Stimulated activated naive CD8-positive, alpha-beta T cell treated with anti-CD3 and anti-CD28 coated beads, Interleukin-15, Interleukin-2, amounts not matched to agents 100 U/mL and 50 U/mL, for 24 hours (primary cell): ENCODE measurements around the gene ADGRD1.
"Not testable (repeated sequence)": the region's sequence is repeated elsewhere in the genome, so short reads cannot be mapped to it uniquely, and the experiment has no call there.

Experiments
- ATAC-seq: fragments of 150-1000 bp; cut with Tn5 transposase; one replicate; pipeline ENCODE4 v1.10.0; 2021
- DNase-seq: peaks from one replicate; pipeline ENCODE4 v3.0.0; 2021

The ADGRD1 gene

GRCh38 chr12:130937546-130937945 lies 16.2 kb upstream of the ADGRD1 start:
- not testable (repeated sequence) for ATAC-seq, DNase-seq

GRCh38 chr12:130938186-130938585 lies 15.5 kb upstream of the ADGRD1 start:
- DNase-seq: no peak
- ATAC-seq: no peak

DNA sequence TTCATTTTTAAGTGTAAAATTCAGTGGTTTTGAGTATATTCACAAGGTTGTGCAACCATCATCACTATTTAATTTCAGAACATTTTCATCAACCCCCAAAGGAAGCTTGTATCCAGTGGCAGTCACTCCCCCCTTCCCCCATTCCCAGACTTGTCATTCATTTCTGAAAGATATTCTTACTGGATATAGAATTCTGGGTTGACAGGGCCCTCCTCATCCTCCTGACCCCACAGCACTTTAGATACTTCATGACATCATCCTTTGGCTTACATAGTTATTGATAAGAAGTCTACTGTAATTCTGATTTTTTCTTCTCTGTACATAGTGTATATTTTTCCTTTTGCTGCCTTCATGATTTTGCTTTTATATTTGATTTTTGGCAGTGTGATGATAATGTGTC lies 8.8 kb upstream of the ADGRD1 start:
- ATAC-seq (no peak), DNase-seq (no peak)

- ATAC-seq: no peak
- no peak for DNase-seq
Measured at GRCh38 chr12:130945786-130946492, 7.8 kb upstream of the ADGRD1 start.

DNA sequence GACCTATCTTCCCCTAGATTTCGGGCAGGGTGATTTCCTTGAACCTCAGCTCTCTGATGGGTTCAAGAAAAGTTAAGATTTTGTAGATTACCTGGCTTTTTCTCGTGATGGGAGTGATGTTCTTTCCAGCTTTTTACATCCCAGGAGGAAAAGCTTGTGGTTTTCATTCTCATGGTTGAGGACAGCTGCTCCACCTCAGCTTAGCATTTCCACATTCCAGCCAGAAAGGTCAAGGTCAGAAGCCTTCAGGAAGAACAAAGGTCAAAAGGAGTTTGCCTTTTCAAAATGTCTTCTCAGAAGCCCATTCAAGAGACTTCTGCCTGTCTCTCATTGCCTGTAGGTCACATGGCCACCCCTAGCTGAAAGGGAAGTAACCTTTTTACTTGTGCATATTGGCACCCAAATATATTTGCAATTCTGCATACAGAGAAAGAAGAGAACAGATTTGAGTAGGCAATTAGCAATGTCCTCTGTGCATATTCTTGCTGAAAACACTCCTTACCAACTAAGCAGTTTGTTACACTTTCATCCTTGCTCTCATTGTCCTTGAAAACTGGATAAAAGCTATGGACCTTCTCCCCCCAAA lies 6.6 kb upstream of the ADGRD1 start:
- ATAC-seq (no peak), DNase-seq (no peak)

DNA sequence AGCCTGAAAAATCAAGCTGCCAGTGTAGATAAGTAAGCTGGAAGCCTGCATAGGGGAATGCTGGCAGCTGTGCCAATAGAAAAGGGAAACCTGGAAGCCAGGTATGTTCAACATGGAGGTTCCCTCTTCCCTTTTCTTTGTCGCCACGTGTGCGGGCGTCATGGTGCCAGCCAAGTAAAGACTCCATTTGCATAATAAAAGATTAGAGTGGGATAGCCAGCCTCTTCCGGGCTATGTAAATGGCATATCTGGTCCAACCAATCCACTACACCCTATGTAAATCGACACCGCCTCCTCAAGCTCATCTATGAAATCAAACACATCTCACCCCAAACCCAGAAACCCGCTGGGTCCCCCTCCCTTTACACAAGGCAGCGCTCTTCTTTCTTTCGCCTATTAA lies 5.6 kb upstream of the ADGRD1 start:
- ATAC-seq: no peak
- DNase-seq: no peak

GRCh38 chr12:130948751-130949150 lies 5.0 kb upstream of the ADGRD1 start:
- DNase-seq: no peak
- ATAC-seq: no peak

GRCh38 chr12:130949806-130950205 lies 3.9 kb upstream of the ADGRD1 start:
- DNase-seq: no peak
- ATAC-seq: no peak

- no peak for ATAC-seq
- no peak for DNase-seq
Measured at GRCh38 chr12:130951636-130952035, 2.1 kb upstream of the ADGRD1 start.

- DNase-seq (no peak), ATAC-seq (no peak)
Measured at GRCh38 chr12:130952171-130952954, 1.3 kb upstream of the ADGRD1 start.

DNA sequence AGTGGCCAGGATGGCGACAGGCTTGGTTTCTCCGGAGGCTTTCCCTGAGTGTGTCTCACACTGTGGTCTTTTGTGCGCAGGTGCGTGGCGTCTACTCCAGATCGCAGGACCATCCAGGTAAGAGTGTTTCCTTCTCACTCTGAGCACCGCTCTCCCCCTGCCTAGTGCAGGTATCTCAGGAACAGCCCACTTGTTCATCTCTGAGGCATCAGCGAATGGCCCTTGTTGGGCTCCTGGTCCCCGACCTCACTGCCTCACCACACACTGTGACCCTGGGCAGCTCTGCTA lies 781 bp downstream of the ADGRD1 start:
- no peak for ATAC-seq
- no peak for DNase-seq

GRCh38 chr12:130955238-130955816 lies 1.6 kb downstream of the ADGRD1 start:
- DNase-seq (no peak), ATAC-seq (no peak)

DNA sequence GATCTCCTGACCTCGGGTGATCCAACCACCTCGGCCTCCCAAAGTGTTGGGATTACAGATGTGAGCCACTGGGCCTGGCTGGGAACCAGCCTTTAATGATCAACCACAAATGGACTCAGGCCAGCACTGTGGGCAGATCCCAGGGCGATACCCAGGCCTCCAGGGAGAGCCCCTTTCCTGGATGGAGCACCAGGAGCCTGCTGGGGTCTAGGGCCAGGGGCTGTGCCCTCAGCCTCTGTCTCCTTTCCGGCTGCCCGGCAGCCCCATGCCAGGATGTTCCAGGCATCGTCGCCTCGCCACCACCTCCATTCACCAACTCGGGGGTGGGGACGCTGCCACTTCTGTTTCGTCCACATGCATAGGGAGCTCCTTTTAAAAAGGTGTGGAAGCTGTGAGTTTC lies 2.3 kb downstream of the ADGRD1 start:
- DNase-seq: no peak
- ATAC-seq: no peak

- no peak for DNase-seq
- ATAC-seq: no peak
Measured at GRCh38 chr12:130956456-130957303, 3.0 kb downstream of the ADGRD1 start.

- ATAC-seq (no peak), DNase-seq (no peak)
Measured at GRCh38 chr12:130957304-130957621, 3.6 kb downstream of the ADGRD1 start.

GRCh38 chr12:130958557-130959140 lies 4.9 kb downstream of the ADGRD1 start:
- ATAC-seq: no peak
- DNase-seq: no peak

DNA sequence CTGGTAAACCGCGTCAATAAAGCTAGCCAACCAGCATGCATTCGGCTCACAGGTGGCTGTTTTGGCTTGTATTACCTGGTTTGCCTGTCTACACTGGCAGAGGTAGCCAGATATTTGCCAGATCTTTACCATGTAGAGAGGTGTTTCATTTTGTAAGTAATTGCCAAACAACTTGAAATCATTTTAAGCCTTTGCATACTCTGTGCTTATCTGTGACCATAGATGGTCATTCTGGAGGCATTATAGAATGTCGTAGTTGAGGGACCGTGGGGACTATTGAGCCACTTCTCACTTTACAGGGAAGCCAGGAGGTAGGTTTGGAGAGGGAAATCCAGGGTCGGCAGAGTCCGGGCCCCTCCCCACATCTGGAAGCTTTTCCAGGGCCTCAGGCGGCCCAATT lies 5.9 kb downstream of the ADGRD1 start:
- ATAC-seq: no peak
- no peak for DNase-seq

DNA sequence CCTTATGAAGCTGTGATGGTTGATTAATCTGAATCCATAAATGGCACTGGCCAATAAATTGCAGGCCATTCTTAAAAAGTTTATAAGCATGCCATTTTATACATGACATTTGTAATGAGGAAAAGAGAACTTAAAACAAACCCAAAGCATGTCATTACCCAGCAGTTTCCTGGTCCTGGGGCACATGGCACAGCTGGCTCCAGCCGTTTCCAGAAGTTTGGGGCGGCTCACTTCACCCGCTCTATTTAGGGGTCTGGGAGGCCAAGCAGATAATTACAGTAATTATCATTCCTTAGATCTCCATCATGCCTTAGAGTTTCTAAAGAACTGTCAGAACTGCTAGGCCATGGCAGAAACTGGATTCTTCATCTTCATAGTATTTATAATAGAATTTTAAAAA lies 6.4 kb downstream of the ADGRD1 start:
- ATAC-seq (no peak), DNase-seq (no peak)

GRCh38 chr12:130960787-130961186 lies 7.1 kb downstream of the ADGRD1 start:
- no peak for ATAC-seq

GRCh38 chr12:130961921-130962451 lies 8.3 kb downstream of the ADGRD1 start:
- DNase-seq: no peak
- ATAC-seq: no peak

More at GRCh38 chr12:130960787-130961186, 7.1 kb downstream of the ADGRD1 start:
- DNase-seq: no peak

DNA sequence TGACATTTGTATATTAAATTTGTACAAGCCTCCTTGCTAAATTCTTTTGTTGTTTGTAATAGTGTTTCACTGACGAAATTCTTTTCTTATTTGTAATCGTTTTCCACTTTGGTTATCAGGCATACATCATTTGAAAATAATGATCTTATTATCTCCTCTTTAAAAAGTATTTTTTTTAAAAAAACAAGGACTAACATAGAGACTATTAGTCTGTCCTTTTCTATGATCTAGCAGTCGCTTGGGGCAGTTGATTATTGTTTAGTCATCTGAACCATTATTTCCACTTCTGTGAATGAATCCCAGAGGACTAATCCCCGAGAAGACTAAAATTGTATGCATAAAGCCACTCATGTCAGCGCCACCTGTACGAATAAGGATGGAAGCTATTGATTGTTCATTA lies 11.5 kb downstream of the ADGRD1 start:
- DNase-seq (no peak), ATAC-seq (no peak)

DNA sequence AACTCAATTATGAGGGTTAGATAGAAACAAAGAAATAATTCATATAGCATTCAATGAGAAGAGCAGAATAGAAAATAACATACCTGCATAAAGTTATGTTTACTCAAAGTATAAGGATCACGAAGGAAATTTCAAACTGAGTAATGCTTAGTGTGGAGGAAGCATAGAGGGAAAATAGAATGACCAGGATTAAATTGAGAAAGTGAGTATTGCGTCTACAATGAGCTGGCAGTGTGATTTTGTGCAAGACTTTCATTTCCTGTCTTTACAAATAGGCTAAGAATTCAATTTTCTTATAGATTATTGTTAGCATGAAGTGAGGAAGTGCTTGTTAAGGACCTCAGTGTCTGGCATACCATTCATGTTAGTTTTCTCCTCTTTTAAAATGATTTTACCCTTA lies 12.0 kb downstream of the ADGRD1 start:
- ATAC-seq (no peak), DNase-seq (no peak)
